Caco-2 (cell line): ENCODE results near the gene DENND1A. TPM values are rescaled to one million over a fixed set of nuclear protein-coding genes. Genes with fewer than 3 reads are reported as not detected.
A peak's percentile ranks its signal among the peaks of the same experiment; 100 is the strongest.

Experiments used
- BruUV-seq: library from RNA; stranded (reverse); fragments of 400-500 nt; replicated peaks from 2 replicates; lab custom pipeline; 2021; lab: Mats Ljungman, UMichigan
- CTCF ChIA-PET: fragments of 300-600 bp; sonication (Branson Sonifier 250); formaldehyde crosslinking; loops from one replicate; lab custom pipeline; 2022; ENCODE audit warnings: antibody characterized with exemption; lab: Charles Lee
- POLR2A ChIA-PET: fragments of 300-600 bp; sonication (Branson Sonifier 250); formaldehyde crosslinking; loops from one replicate; lab custom pipeline; 2022; ENCODE audit warnings: antibody characterized with exemption; lab: Charles Lee
- DNase-seq, 2 experiments: peaks; one replicate each; pipeline versions ENCODE4 v3.0.0 to v3.0.0-alpha.2; 2020 to 2022
- H3K27me3 ChIP-seq: replicated peaks from 2 replicates; pipeline ENCODE4 v1.6.0; 2011; ENCODE audit warnings: low read length; ENCODE audit not compliant: control insufficient read depth, insufficient read depth
- H3K36me3 ChIP-seq: 2 replicates; pipeline ENCODE4 v1.5.1; 2011; ENCODE audit warnings: low read length; ENCODE audit not compliant: control insufficient read depth, insufficient read depth
- H3K4me1 ChIP-seq: fragments of 250-450 bp; sonication (Bioruptor Pico); 2 replicates; pipeline ENCODE4 v1.5.1; 2020; ENCODE audit warnings: mild to moderate bottlenecking
- H3K4me3 ChIP-seq: 2 replicates; pipeline ENCODE4 v1.5.1; 2011; ENCODE audit warnings: low read depth, mild to moderate bottlenecking, control low read depth, low read length
- H3K9me3 ChIP-seq: fragments of 250-450 bp; sonication (Bioruptor Pico); 2 replicates; pipeline ENCODE4 v1.5.1; 2020; ENCODE audit warnings: mild to moderate bottlenecking, moderate library complexity
- H3K27ac Mint-ChIP-seq: one replicate; pipeline ENCODE4 v1.8.0; 2022; ENCODE audit warnings: mixed read lengths; ENCODE audit not compliant: unreplicated experiment
- H3K27me3 Mint-ChIP-seq: one replicate; pipeline ENCODE4 v1.8.0; 2022; ENCODE audit warnings: mixed read lengths; ENCODE audit not compliant: insufficient read depth, unreplicated experiment
- H3K36me3 Mint-ChIP-seq: one replicate; pipeline ENCODE4 v1.8.0; 2022; ENCODE audit warnings: mild to moderate bottlenecking, mixed read lengths; ENCODE audit not compliant: insufficient read depth, unreplicated experiment
- H3K4me1 Mint-ChIP-seq: one replicate; pipeline ENCODE4 v1.8.0; 2022; ENCODE audit warnings: low read depth, mixed read lengths; ENCODE audit not compliant: unreplicated experiment
- H3K4me3 Mint-ChIP-seq: one replicate; pipeline ENCODE4 v1.8.0; 2022; ENCODE audit warnings: mild to moderate bottlenecking, moderate library complexity, mixed read lengths; ENCODE audit not compliant: unreplicated experiment
- H3K9me3 Mint-ChIP-seq: one replicate; pipeline ENCODE4 v1.8.0; 2022; ENCODE audit warnings: mixed read lengths; ENCODE audit not compliant: unreplicated experiment
- intact Hi-C: fragments of 100-400 bp; cut with micrococcal nuclease; formaldehyde crosslinking; loops from one replicate; pipeline ENCODE4 v1.10.0; 2022; ENCODE audit not compliant: unreplicated experiment
- total RNA-seq: library from RNA; stranded (reverse); gene quantifications from 2 replicates; pipeline ENCODE4 v1.2.3, GENCODE V29; 2022
- TF ChIP-seq, protein P1 (sequence below), 2 experiments: fragments of 200-600 bp in 1 of 2; IDR thresholded peaks; 1 replicate in 1 of 2; 2 replicates in 1 of 2; pipeline versions ENCODE4 v1.5.1 to v1.8.0; 2011 to 2022; ENCODE audit warnings: antibody characterized with exemption in 1 of 2, control low read depth in 1 of 2, inconsistent platforms in 1 of 2, low read depth in 1 of 2, low read length in 1 of 2, mild to moderate bottlenecking in 1 of 2, moderate library complexity in 1 of 2; ENCODE audit not compliant: insufficient read depth in 1 of 2, severe bottlenecking in 1 of 2, unreplicated experiment in 1 of 2

Gene DENND1A
- total RNA-seq, 1 experiment from 2014 or later: 41.6 TPM

DNA sequence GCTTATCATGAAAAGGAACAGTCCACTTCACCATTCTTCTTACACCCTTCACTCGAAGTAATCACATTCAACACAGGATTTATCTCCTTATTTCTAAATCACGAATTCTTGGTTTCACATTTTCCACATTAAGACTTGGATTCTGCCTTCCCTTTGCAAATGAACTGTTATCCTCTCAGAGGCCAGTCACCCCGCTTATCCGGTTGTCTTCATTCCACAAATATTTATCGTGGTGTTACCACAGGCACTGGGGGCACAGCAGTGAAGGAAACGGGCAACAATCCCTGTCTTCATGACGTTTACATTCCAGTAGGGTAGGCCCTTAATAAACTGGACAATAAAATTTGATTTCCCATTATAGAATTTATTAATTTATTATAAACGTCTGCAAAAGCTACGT, 284.2 kb downstream of the DENND1A start:
- POLR2A ChIA-PET: no interaction called here
- no TSS peak for BruUV-seq
- intact Hi-C loops: loop anchor here (1.0 kb wide), 1 partner anchor 33 kb away; no protein-coding TSS in a partner anchor
- Mint-ChIP-seq H3K4me3 (no peak overlapping the region), H3K4me1 (peaks cover 31% of the 10 kb centered on the region), H3K27me3 (no peaks in the 10 kb centered on the region), H3K36me3 (peaks cover 14% of the 10 kb centered on the region), H3K27ac (no peak overlapping the region), H3K9me3 (no peaks in the 10 kb centered on the region)
- Histone ChIP-seq H3K27me3 (no peaks in the 10 kb centered on the region), H3K9me3 (no peaks in the 10 kb centered on the region), H3K4me3 (no peak overlapping the region), H3K4me1 (peaks cover 20% of the 10 kb centered on the region), H3K36me3 (no peaks in the 10 kb centered on the region; the same call in 1 of the 2 replicates)
- TF ChIP-seq, protein P1, sequence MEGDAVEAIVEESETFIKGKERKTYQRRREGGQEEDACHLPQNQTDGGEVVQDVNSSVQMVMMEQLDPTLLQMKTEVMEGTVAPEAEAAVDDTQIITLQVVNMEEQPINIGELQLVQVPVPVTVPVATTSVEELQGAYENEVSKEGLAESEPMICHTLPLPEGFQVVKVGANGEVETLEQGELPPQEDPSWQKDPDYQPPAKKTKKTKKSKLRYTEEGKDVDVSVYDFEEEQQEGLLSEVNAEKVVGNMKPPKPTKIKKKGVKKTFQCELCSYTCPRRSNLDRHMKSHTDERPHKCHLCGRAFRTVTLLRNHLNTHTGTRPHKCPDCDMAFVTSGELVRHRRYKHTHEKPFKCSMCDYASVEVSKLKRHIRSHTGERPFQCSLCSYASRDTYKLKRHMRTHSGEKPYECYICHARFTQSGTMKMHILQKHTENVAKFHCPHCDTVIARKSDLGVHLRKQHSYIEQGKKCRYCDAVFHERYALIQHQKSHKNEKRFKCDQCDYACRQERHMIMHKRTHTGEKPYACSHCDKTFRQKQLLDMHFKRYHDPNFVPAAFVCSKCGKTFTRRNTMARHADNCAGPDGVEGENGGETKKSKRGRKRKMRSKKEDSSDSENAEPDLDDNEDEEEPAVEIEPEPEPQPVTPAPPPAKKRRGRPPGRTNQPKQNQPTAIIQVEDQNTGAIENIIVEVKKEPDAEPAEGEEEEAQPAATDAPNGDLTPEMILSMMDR (IDR thresholded peaks at IDR 0.05; ENCODE audit: insufficient read depth in 1 of 2, low read depth in 1 of 2, low read length in 1 of 2, severe bottlenecking in 1 of 2, unreplicated experiment in 1 of 2): no peak
- no peak for DNase-seq
- CTCF ChIA-PET: no interaction called here

DNA sequence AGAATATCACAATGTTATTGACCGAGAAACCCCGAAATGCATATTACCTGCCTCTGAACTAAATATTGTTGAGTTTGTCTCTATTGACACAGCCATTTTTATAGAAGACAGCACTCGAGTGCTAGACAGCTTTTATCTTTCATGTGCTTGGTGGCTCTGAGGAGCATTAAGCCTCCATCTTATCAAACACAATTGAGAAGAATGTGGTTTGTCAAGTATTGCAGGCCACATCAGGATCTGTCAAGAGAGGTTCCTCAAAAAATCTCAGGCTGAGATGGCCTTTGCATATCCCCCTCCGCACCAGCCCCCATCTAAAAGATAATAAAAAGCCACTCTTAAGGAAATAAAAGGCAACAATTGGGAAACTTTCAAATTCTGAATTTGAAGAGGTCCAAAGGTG, 284.8 kb downstream of the DENND1A start:
- no peaks in the 10 kb centered on the region for H3K27me3 Mint-ChIP-seq
- ChIA-PET POLR2A (no interaction called here), CTCF (no interaction called here)
- H3K9me3 ChIP-seq: no peaks in the 10 kb centered on the region
- H3K36me3 Mint-ChIP-seq: peaks cover 15% of the 10 kb centered on the region
- H3K36me3 ChIP-seq: no peaks in the 10 kb centered on the region; the same call in 1 of the 2 replicates
- H3K27ac Mint-ChIP-seq: no peak overlapping the region
- no peak overlapping the region for H3K4me3 ChIP-seq
- TF ChIP-seq, protein P1 (IDR thresholded peaks at IDR 0.05; ENCODE audit: insufficient read depth in 1 of 2, low read depth in 1 of 2, low read length in 1 of 2, severe bottlenecking in 1 of 2, unreplicated experiment in 1 of 2): no peak
- peaks cover 31% of the 10 kb centered on the region for H3K4me1 Mint-ChIP-seq
- intact Hi-C loops: loop anchor here (1.0 kb wide), 1 partner anchor 33 kb away; no protein-coding TSS in a partner anchor
- no peaks in the 10 kb centered on the region for H3K9me3 Mint-ChIP-seq
- H3K27me3 ChIP-seq: no peaks in the 10 kb centered on the region
- peaks cover 20% of the 10 kb centered on the region for H3K4me1 ChIP-seq
- peak; percentile 41 to 60 for DNase-seq
- H3K4me3 Mint-ChIP-seq: no peak overlapping the region
- BruUV-seq: no TSS peak

DNA sequence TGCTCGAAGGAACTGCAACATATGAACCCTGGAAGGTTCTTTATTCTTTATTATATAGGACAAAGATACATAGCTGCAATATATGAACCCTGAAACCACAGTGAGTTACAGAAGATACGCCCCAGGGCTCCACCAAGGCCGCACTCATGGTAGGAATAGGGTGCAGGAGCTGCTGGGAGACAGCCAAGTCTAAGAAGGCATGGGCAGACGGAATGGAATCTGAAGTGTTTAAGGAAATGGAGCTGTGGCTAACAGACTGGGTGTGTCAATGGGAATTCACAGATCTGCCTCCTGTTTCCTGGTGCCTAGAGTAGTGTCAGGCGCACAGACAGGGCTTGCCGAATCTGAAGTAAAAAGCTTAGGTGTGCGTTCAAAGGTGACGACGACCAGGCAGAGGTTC, 286.4 kb downstream of the DENND1A start:
- TF ChIP-seq, protein P1 (IDR thresholded peaks at IDR 0.05; ENCODE audit: insufficient read depth in 1 of 2, low read depth in 1 of 2, low read length in 1 of 2, severe bottlenecking in 1 of 2, unreplicated experiment in 1 of 2): no peak
- Histone ChIP-seq H3K27me3 (no peaks in the 10 kb centered on the region), H3K36me3 (no peaks in the 10 kb centered on the region; the same call in 1 of the 2 replicates), H3K9me3 (no peaks in the 10 kb centered on the region), H3K4me3 (no peak overlapping the region), H3K4me1 (peaks cover 20% of the 10 kb centered on the region)
- Mint-ChIP-seq H3K4me3 (no peak overlapping the region), H3K4me1 (peaks cover 31% of the 10 kb centered on the region), H3K27ac (no peak overlapping the region), H3K9me3 (no peaks in the 10 kb centered on the region), H3K27me3 (no peaks in the 10 kb centered on the region), H3K36me3 (peaks cover 19% of the 10 kb centered on the region)
- ChIA-PET CTCF (no interaction called here), POLR2A (no interaction called here)
- DNase-seq: no peak
- intact Hi-C loops: no loop called here
- no TSS peak for BruUV-seq
